ENCODE measurements around the gene RIMOC1.

DNA sequence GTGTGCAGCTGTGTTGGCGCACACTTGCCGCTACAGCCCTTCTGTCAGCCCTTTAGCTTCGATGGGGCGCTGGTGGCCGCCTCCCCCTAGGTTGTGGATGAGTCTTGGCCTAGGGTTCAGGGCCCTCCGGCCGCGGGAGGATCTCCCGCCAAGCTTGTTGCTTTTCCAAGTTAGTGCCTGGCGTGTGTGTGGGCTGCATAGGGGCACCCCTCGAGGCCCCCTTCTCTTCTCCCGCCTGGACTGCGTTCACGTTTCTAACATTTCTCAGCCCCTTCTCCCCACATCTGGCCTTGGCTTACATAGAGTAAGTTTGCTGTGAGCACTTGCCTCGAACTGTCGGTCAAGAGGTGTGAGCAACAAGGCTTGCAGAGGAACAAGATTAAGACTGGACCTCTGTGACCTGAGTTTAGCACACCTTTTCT, 33.5 kb upstream of the RIMOC1 start:
- TF ChIP-seq, protein P1, sequence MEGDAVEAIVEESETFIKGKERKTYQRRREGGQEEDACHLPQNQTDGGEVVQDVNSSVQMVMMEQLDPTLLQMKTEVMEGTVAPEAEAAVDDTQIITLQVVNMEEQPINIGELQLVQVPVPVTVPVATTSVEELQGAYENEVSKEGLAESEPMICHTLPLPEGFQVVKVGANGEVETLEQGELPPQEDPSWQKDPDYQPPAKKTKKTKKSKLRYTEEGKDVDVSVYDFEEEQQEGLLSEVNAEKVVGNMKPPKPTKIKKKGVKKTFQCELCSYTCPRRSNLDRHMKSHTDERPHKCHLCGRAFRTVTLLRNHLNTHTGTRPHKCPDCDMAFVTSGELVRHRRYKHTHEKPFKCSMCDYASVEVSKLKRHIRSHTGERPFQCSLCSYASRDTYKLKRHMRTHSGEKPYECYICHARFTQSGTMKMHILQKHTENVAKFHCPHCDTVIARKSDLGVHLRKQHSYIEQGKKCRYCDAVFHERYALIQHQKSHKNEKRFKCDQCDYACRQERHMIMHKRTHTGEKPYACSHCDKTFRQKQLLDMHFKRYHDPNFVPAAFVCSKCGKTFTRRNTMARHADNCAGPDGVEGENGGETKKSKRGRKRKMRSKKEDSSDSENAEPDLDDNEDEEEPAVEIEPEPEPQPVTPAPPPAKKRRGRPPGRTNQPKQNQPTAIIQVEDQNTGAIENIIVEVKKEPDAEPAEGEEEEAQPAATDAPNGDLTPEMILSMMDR (IDR thresholded peaks at IDR 0.05; ENCODE audit: low read depth, low read length): no peak
- TF ChIP-seq POLR2A (IDR thresholded peaks at IDR 0.05; ENCODE audit: extremely low read depth, insufficient read length) (no peak), MYC (IDR thresholded peaks at IDR 0.05; ENCODE audit: low read depth, low read length) (no peak)
- TF ChIP-seq, protein P2, sequence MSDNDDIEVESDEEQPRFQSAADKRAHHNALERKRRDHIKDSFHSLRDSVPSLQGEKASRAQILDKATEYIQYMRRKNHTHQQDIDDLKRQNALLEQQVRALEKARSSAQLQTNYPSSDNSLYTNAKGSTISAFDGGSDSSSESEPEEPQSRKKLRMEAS (IDR thresholded peaks at IDR 0.05; ENCODE audit: low read depth, low read length): no peak

Measured in NB4 (cell line).